Measurements from ENCODE around the gene PHC1. TPM values are rescaled to one million over a fixed set of nuclear protein-coding genes. Genes with fewer than 3 reads are reported as not detected.
"Not testable (repeated sequence)": the region's sequence is repeated elsewhere in the genome, so short reads cannot be mapped to it uniquely, and the experiment has no call there.

PHC1 gene
- total and polyA plus RNA-seq, 8 donors, result 4.3 to 176 (median 18.5) TPM

DNA sequence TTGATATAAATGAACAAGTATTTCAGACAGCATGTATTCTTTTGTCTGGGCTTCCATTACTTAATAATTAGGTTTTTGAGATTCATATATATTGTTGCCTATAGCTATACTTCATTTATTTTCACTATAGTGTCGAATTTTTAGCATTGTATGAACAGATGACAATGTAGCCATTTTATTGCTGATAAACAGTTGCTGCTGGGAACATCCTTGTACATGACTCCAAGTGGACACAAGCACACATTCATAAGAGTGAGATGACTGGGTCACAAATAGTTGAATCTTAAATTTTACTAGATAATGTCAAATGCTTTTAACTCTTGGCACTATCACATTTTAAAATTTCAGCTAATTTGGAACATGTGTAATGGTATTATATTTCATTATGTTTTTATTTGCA lies 19.3 kb upstream of the PHC1 start:
- TF ChIP-seq POLR2AphosphoS5 (IDR thresholded peaks at IDR 0.05), result no peak
- no peak for TF ChIP-seq POLR2A (IDR thresholded peaks at IDR 0.05)
- TF ChIP-seq, protein P1, sequence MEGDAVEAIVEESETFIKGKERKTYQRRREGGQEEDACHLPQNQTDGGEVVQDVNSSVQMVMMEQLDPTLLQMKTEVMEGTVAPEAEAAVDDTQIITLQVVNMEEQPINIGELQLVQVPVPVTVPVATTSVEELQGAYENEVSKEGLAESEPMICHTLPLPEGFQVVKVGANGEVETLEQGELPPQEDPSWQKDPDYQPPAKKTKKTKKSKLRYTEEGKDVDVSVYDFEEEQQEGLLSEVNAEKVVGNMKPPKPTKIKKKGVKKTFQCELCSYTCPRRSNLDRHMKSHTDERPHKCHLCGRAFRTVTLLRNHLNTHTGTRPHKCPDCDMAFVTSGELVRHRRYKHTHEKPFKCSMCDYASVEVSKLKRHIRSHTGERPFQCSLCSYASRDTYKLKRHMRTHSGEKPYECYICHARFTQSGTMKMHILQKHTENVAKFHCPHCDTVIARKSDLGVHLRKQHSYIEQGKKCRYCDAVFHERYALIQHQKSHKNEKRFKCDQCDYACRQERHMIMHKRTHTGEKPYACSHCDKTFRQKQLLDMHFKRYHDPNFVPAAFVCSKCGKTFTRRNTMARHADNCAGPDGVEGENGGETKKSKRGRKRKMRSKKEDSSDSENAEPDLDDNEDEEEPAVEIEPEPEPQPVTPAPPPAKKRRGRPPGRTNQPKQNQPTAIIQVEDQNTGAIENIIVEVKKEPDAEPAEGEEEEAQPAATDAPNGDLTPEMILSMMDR (IDR thresholded peaks at IDR 0.05), result no peak
- TF ChIP-seq EP300 (IDR thresholded peaks at IDR 0.05), result no peak
- H3K9me3 ChIP-seq, result no peaks in the 10 kb centered on the region
- DNase-seq, result no peak
- 42 to 69% (median 60%) methylated on average over 1 of the region's 1 CpG for WGBS, 5 donors
- H3K4me1 ChIP-seq, result peaks cover 0 to 4% (median 2%) of the 10 kb centered on the region in 4 donors
- H3K27me3 ChIP-seq, result no peaks in the 10 kb centered on the region
- intact Hi-C loops (cut with DNase I; ENCODE audit: low total_unique reads), result loop anchor here (10.0 kb wide), 1 partner anchor 220 kb away; no protein-coding TSS in a partner anchor
- H3K36me3 ChIP-seq, result no peaks in the 10 kb centered on the region
- no peak overlapping the region for H3K4me3 ChIP-seq
- no peak overlapping the region for H3K27ac ChIP-seq

DNA sequence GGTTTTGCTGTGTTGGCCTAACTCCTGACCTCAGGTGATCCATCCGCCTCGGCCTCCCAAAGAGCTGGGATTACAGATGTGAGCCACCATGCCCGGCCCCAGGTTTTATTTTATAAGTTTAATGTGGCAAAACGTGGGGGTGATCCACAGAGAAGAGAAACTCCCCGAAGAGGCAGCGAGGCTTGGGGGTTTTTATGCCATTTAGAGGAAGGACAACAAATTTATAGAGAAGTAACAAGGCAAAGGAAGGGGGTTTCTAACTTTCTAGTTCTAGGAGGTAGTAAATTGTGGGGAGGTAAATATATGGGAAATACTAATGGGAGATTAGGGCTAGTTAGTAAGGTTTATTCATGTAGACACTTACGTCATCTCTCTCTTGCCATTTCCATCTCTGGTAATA lies 17.2 kb upstream of the PHC1 start:
- TF ChIP-seq, protein P1 (IDR thresholded peaks at IDR 0.05), result no peak
- TF ChIP-seq POLR2AphosphoS5 (IDR thresholded peaks at IDR 0.05), result no peak
- TF ChIP-seq EP300 (IDR thresholded peaks at IDR 0.05), result no peak
- TF ChIP-seq POLR2A (IDR thresholded peaks at IDR 0.05), result no peak
- intact Hi-C loops (cut with DNase I; ENCODE audit: low total_unique reads), result loop anchor here (10.0 kb wide), 1 partner anchor 222 kb away; no protein-coding TSS in a partner anchor
- no peaks in the 10 kb centered on the region for H3K27me3 ChIP-seq
- 81 to 89% (median 85%) methylated on average over 7 of the region's 7 CpGs for WGBS, 5 donors
- no peaks in the 10 kb centered on the region for H3K4me1 ChIP-seq
- no peaks in the 10 kb centered on the region for H3K9me3 ChIP-seq
- H3K27ac ChIP-seq, result no peak overlapping the region
- no peak for DNase-seq
- no peaks in the 10 kb centered on the region for H3K36me3 ChIP-seq
- H3K4me3 ChIP-seq, result no peak overlapping the region

DNA sequence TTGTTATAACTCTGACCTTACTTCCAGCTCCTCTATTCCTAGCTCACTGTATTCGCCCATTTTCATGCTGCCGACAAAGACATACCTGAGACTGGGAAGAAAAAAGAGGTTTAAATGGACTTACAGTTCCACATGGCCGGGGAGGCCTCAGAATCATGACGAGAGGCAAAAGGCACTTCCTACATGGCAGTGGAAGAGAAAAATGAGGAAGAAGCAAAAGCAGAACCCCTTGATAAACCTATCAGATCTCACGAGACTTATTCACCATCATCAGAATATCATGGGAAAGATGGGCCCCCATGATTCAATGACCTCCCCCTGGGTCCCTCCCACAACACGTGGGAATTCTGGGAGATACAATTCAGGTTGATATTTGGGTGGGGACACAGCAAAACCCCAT lies 14.5 kb upstream of the PHC1 start:
- DNase-seq, result no peak
- Histone ChIP-seq H3K4me1 (no peaks in the 10 kb centered on the region), H3K27me3 (no peaks in the 10 kb centered on the region), H3K4me3 (no peak overlapping the region), H3K27ac (no peak overlapping the region), H3K36me3 (no peaks in the 10 kb centered on the region), H3K9me3 (no peaks in the 10 kb centered on the region)
- intact Hi-C loops (cut with DNase I; ENCODE audit: low total_unique reads), result loop anchor here (10.0 kb wide), 1 partner anchor 225 kb away; no protein-coding TSS in a partner anchor
- WGBS, 5 donors, result 75 to 83% (median 82%) methylated on average over 6 of the region's 6 CpGs
- TF ChIP-seq POLR2A (IDR thresholded peaks at IDR 0.05) (no peak), EP300 (IDR thresholded peaks at IDR 0.05) (no peak), POLR2AphosphoS5 (IDR thresholded peaks at IDR 0.05) (no peak)
- TF ChIP-seq, protein P1 (IDR thresholded peaks at IDR 0.05), result no peak

DNA sequence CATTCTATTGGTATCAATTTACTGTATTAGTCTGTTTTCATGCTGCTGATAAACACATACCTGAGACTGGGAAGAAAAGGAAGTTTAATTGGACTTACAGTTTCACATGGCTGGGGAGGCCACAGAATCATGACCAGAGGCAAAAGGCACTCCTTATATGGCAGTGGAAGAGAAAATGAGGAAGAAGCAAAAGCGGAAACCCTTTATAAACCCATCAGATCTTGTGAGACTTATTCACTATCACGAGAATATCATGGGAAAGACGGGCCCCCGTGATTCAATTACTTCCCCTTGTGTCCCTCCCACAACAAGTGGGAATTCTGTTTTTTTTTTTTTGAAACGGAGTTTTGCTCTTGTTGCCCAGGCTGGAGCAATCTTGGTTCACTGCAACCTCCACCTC lies 11.6 kb upstream of the PHC1 start:
- H3K9me3 ChIP-seq; intact Hi-C loops (cut with DNase I; ENCODE audit: low total_unique reads); DNase-seq; H3K4me3 ChIP-seq; H3K4me1 ChIP-seq; H3K27me3 ChIP-seq; H3K36me3 ChIP-seq; H3K27ac ChIP-seq: not testable (repeated sequence)
- WGBS, 5 donors, result 59 to 87% (median 77%) methylated on average over 5 of the region's 5 CpGs

DNA sequence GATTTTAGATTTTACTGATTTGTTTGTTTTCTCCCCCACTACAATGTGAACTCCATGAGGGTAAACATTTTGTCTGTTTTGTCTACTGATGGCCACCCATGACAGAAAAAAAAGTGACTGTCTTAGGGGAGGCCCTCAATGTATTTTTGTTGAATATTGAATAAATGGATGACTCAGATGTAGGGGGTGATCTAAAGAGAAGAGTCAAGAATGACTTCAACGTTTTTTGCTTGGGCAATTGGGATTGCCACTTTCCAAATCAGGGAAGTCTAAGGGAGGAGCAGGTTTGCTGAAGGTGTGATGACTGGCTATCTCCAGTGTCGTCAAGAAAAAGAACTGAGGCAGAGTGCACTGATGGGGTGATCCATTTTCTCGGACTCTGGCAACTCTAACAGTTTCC lies 10.7 kb upstream of the PHC1 start:
- DNase-seq, result no peak
- Histone ChIP-seq H3K4me3 (no peak overlapping the region), H3K4me1 (no peaks in the 10 kb centered on the region), H3K27me3 (no peaks in the 10 kb centered on the region), H3K36me3 (no peaks in the 10 kb centered on the region), H3K27ac (no peak overlapping the region), H3K9me3 (no peaks in the 10 kb centered on the region)
- TF ChIP-seq POLR2A (IDR thresholded peaks at IDR 0.05) (no peak), EP300 (IDR thresholded peaks at IDR 0.05) (no peak), POLR2AphosphoS5 (IDR thresholded peaks at IDR 0.05) (no peak)
- TF ChIP-seq, protein P1 (IDR thresholded peaks at IDR 0.05), result no peak
- intact Hi-C loops (cut with DNase I; ENCODE audit: low total_unique reads), result no loop called here
- 66 to 79% (median 73%) methylated on average over 3 of the region's 3 CpGs for WGBS, 5 donors
